H9 (cell line): ENCODE data around the gene PP2D1. TPM values are rescaled to one million over a fixed set of nuclear protein-coding genes. Genes with fewer than 3 reads are reported as not detected.
"Not testable (repeated sequence)": the region's sequence is repeated elsewhere in the genome, so short reads cannot be mapped to it uniquely, and the experiment has no call there.

Source experiments
- DNase-seq: peaks from one replicate; pipeline ENCODE4 v3.0.0-alpha.2; 2017
- H2AFZ ChIP-seq: one replicate; pipeline ENCODE4 v1.6.1; 2013; ENCODE audit warnings: mild to moderate bottlenecking, low read length, control low read depth, moderate library complexity
- H2AK5ac ChIP-seq: 2 replicates; pipeline ENCODE4 v1.6.1; 2013; ENCODE audit warnings: low read length, control low read depth, mixed read lengths; ENCODE audit not compliant: insufficient read length
- H2BK120ac ChIP-seq: one replicate; pipeline ENCODE4 v1.6.1; 2013; ENCODE audit warnings: low read depth, mild to moderate bottlenecking, low read length, control low read depth, inconsistent platforms; ENCODE audit not compliant: poor library complexity, severe bottlenecking
- H2BK12ac ChIP-seq: 2 replicates; pipeline ENCODE4 v1.6.1; 2013; ENCODE audit warnings: low read length, control low read depth, mixed read lengths, low read depth; ENCODE audit not compliant: insufficient read length
- H2BK15ac ChIP-seq: 2 replicates; pipeline ENCODE4 v1.6.1; 2013; ENCODE audit warnings: low read depth, low read length, control low read depth
- H2BK20ac ChIP-seq: one replicate; pipeline ENCODE4 v1.6.1; 2013; ENCODE audit warnings: low read depth, mild to moderate bottlenecking, low read length, control low read depth, inconsistent platforms; ENCODE audit not compliant: poor library complexity, severe bottlenecking
- H2BK5ac ChIP-seq: 2 replicates; pipeline ENCODE4 v1.6.1; 2013; ENCODE audit warnings: low read length, control low read depth, mixed read lengths; ENCODE audit not compliant: insufficient read length
- H3K14ac ChIP-seq: 2 replicates; pipeline ENCODE4 v1.6.1; 2013; ENCODE audit warnings: low read length, control low read depth; ENCODE audit not compliant: insufficient read depth
- H3K18ac ChIP-seq: 2 replicates; pipeline ENCODE4 v1.6.1; 2013; ENCODE audit warnings: low read depth, mild to moderate bottlenecking, mixed read lengths, low read length, control low read depth; ENCODE audit not compliant: insufficient read length
- H3K23ac ChIP-seq: 2 replicates; pipeline ENCODE4 v1.6.1; 2013; ENCODE audit warnings: low read length, control low read depth, mixed read lengths, low read depth; ENCODE audit not compliant: insufficient read length
- H3K23me2 ChIP-seq: 2 replicates; pipeline ENCODE4 v1.6.1; 2013; ENCODE audit warnings: low read depth, mild to moderate bottlenecking, mixed read lengths, low read length, control low read depth; ENCODE audit not compliant: insufficient read length, poor library complexity, severe bottlenecking
- H3K27ac ChIP-seq: 2 replicates; pipeline ENCODE4 v1.5.1; 2013; ENCODE audit warnings: low read length, control low read depth, mixed read lengths, low read depth; ENCODE audit not compliant: insufficient read length
- H3K27me3 ChIP-seq: 2 replicates; pipeline ENCODE4 v1.6.1; 2013; ENCODE audit warnings: low read length, control low read depth, inconsistent platforms; ENCODE audit not compliant: insufficient read depth
- H3K4ac ChIP-seq: 2 replicates; pipeline ENCODE4 v1.6.1; 2013; ENCODE audit warnings: low read depth, mild to moderate bottlenecking, control low read depth, inconsistent platforms, low read length, moderate library complexity
- H3K4me1 ChIP-seq: 2 replicates; pipeline ENCODE4 v1.6.1; 2013; ENCODE audit warnings: low read length, control low read depth, inconsistent platforms; ENCODE audit not compliant: insufficient read depth
- H3K4me2 ChIP-seq: 2 replicates; pipeline ENCODE4 v1.6.1; 2013; ENCODE audit warnings: low read length, control low read depth, mixed read lengths; ENCODE audit not compliant: insufficient read length, insufficient read depth
- H3K56ac ChIP-seq: 2 replicates; pipeline ENCODE4 v1.6.1; 2013; ENCODE audit warnings: low read depth, mild to moderate bottlenecking, mixed read lengths, low read length, control low read depth; ENCODE audit not compliant: insufficient read length
- H3K79me1 ChIP-seq: 2 replicates; pipeline ENCODE4 v1.6.1; 2013; ENCODE audit warnings: low read depth, mild to moderate bottlenecking, moderate library complexity, low read length, control low read depth, inconsistent platforms; ENCODE audit not compliant: insufficient read depth, poor library complexity, severe bottlenecking
- H3K79me2 ChIP-seq: 2 replicates; pipeline ENCODE4 v1.6.1; 2013; ENCODE audit warnings: low read length, control low read depth, inconsistent platforms; ENCODE audit not compliant: insufficient read depth
- H3K9ac ChIP-seq: 2 replicates; pipeline ENCODE4 v1.6.1; 2013; ENCODE audit warnings: low read length, control low read depth, mixed read lengths; ENCODE audit not compliant: insufficient read length; ENCODE audit errors: extremely low read depth
- H3K9me3 ChIP-seq: one replicate; pipeline ENCODE4 v1.6.1; 2013; ENCODE audit warnings: low read depth, low read length, inconsistent platforms; ENCODE audit not compliant: control insufficient read depth
- H3T11ph ChIP-seq: one replicate; pipeline ENCODE4 v1.6.1; 2013; ENCODE audit warnings: mild to moderate bottlenecking, low read length, control low read depth, inconsistent platforms
- H4K20me1 ChIP-seq: one replicate; pipeline ENCODE4 v1.6.1; 2013; ENCODE audit not compliant: control insufficient read depth, insufficient read length, insufficient read depth
- H4K5ac ChIP-seq: 2 replicates; pipeline ENCODE4 v1.6.1; 2013; ENCODE audit warnings: low read depth, mild to moderate bottlenecking, mixed read lengths, low read length, control low read depth; ENCODE audit not compliant: insufficient read length
- H4K8ac ChIP-seq: replicated peaks from 2 replicates; pipeline ENCODE4 v1.6.1; 2013; ENCODE audit warnings: low read length, control low read depth, mixed read lengths, low read depth; ENCODE audit not compliant: insufficient read length
- H4K91ac ChIP-seq: 2 replicates; pipeline ENCODE4 v1.6.1; 2013; ENCODE audit warnings: low read depth, mild to moderate bottlenecking, moderate library complexity, mixed read lengths, low read length, control low read depth; ENCODE audit not compliant: insufficient read length
- H3K27ac Mint-ChIP-seq, 3 experiments: 2 replicates in 2 of 3; 3 replicates in 1 of 3; pipeline ENCODE4 v1.8.0; 2020 to 2021; ENCODE audit warnings: mixed read lengths in 3 of 3, mild to moderate bottlenecking in 1 of 3, moderate library complexity in 1 of 3
- H3K27me3 Mint-ChIP-seq: 2 replicates; pipeline ENCODE4 v1.8.0; 2021; ENCODE audit warnings: low read depth, mild to moderate bottlenecking, moderate library complexity, mixed read lengths
- H3K36me3 Mint-ChIP-seq, 3 experiments: 2 replicates in 2 of 3; 3 replicates in 1 of 3; pipeline ENCODE4 v1.8.0; 2020 to 2021; ENCODE audit warnings: low read depth in 3 of 3, mixed read lengths in 3 of 3; ENCODE audit not compliant: insufficient read depth in 1 of 3
- H3K4me1 Mint-ChIP-seq, 2 experiments: 2 replicates each; pipeline ENCODE4 v1.8.0; 2020; ENCODE audit warnings: mixed read lengths in 2 of 2
- H3K4me3 Mint-ChIP-seq, 2 experiments: 2 replicates in 1 of 2; 3 replicates in 1 of 2; pipeline ENCODE4 v1.8.0; 2020 to 2021; ENCODE audit warnings: mild to moderate bottlenecking in 2 of 2, mixed read lengths in 2 of 2, moderate library complexity in 1 of 2
- H3K9me3 Mint-ChIP-seq, 2 experiments: 2 replicates in 1 of 2; 3 replicates in 1 of 2; pipeline ENCODE4 v1.8.0; 2020; ENCODE audit warnings: mild to moderate bottlenecking in 2 of 2, mixed read lengths in 2 of 2, moderate library complexity in 1 of 2
- WGBS: extraction: QIAGEN DNeasy Blood & Tissue Kit; methylation state at CpG from one replicate; pipeline ENCODE4 v1.1.7; 2013; ENCODE audit warnings: missing lambda C conversion rate, low lambda C conversion rate, mixed read lengths; ENCODE audit not compliant: insufficient read length; ENCODE audit errors: extremely low coverage; 5-methylcytosine and 5-hydroxymethylcytosine counted together
- total RNA-seq: library from RNA; stranded (reverse); gene quantifications from 2 replicates; pipeline ENCODE4 v1.2.1, GENCODE V29; 2021
- TF ChIP-seq, protein P1 (sequence below): fragments of 200-600 bp; sonication (generic); conservative IDR thresholded peaks from 3 replicates; pipeline ENCODE4 v1.8.0; 2021; ENCODE audit warnings: antibody characterized with exemption, mild to moderate bottlenecking

PP2D1 gene
- total RNA-seq, 1 experiment from 2014 or later = not detected

GRCh38 chr3:20022954-20023622 is 11.0 kb upstream of the PP2D1 start:
- Histone ChIP-seq H3K9me3 (no peaks in the 10 kb centered on the region), H3K23me2 (no peaks in the 10 kb centered on the region), H3K23ac (no peak overlapping the region), H2AFZ (no peak overlapping the region), H3K18ac (no peak overlapping the region), H4K5ac (no peak overlapping the region), H2AK5ac (no peak overlapping the region), H3K56ac (no peak overlapping the region), H2BK20ac (no peak overlapping the region), H2BK12ac (no peak overlapping the region), H3K4me1 (no peaks in the 10 kb centered on the region), H3K4me2 (no peak overlapping the region), H2BK5ac (no peak overlapping the region), H3K4ac (no peak overlapping the region), H2BK15ac (no peak overlapping the region), H3K27ac (no peak overlapping the region), H3K79me2 (no peaks in the 10 kb centered on the region), H4K20me1 (no peaks in the 10 kb centered on the region), H2BK120ac (no peak overlapping the region), H3K79me1 (no peaks in the 10 kb centered on the region), H3K27me3 (no peaks in the 10 kb centered on the region), H3T11ph (no peak overlapping the region), H4K8ac (no peak overlapping the region), H3K14ac (no peak overlapping the region), H4K91ac (no peak overlapping the region), H3K9ac (no peak overlapping the region)
- Mint-ChIP-seq H3K27me3 (no peaks in the 10 kb centered on the region), H3K4me3 (no peak overlapping the region), H3K9me3 (no peaks in the 10 kb centered on the region; a peak in 1 of 5 replicates), H3K36me3 (no peaks in the 10 kb centered on the region), H3K27ac (no peak overlapping the region), H3K4me1 (peaks cover 2 to 6% of the 10 kb centered on the region in 2 experiments; a peak in 3 of 4 replicates)
- TF ChIP-seq, protein P1, sequence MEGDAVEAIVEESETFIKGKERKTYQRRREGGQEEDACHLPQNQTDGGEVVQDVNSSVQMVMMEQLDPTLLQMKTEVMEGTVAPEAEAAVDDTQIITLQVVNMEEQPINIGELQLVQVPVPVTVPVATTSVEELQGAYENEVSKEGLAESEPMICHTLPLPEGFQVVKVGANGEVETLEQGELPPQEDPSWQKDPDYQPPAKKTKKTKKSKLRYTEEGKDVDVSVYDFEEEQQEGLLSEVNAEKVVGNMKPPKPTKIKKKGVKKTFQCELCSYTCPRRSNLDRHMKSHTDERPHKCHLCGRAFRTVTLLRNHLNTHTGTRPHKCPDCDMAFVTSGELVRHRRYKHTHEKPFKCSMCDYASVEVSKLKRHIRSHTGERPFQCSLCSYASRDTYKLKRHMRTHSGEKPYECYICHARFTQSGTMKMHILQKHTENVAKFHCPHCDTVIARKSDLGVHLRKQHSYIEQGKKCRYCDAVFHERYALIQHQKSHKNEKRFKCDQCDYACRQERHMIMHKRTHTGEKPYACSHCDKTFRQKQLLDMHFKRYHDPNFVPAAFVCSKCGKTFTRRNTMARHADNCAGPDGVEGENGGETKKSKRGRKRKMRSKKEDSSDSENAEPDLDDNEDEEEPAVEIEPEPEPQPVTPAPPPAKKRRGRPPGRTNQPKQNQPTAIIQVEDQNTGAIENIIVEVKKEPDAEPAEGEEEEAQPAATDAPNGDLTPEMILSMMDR = no peak
- WGBS = no CpG with 5 or more reads among the region's 2 CpGs
- DNase-seq = no peak

DNA sequence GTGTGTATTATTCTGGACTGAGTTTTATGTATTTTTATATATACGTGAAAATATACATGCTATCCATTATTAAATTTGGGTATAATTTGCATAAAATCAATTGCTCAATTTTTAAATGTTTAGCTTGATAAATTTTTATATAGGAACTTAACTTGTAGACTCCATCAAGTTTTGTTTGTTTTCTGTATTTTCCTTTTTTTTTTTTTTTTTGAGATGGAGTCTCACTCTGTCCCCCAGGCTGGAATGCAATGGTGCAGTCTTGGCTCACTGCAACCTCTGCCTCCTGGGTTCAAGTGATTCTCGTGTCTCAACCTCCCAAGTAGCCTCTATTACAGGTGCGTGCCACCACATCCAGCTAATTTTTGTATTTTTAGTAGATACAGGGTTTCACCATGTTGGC is 4.0 kb upstream of the PP2D1 start:
- not testable (repeated sequence) for H3K27ac Mint-ChIP-seq, H2BK120ac ChIP-seq, H3K27ac ChIP-seq, H3K18ac ChIP-seq, H2AK5ac ChIP-seq, H3K79me1 ChIP-seq, H3K9ac ChIP-seq, H2BK12ac ChIP-seq, H3K56ac ChIP-seq, H2BK5ac ChIP-seq, H4K91ac ChIP-seq, H3K36me3 Mint-ChIP-seq, H3K27me3 Mint-ChIP-seq, DNase-seq, H3T11ph ChIP-seq, H3K23ac ChIP-seq, H3K4me3 Mint-ChIP-seq, H2BK20ac ChIP-seq, H3K79me2 ChIP-seq, H3K27me3 ChIP-seq, H3K14ac ChIP-seq, H3K4ac ChIP-seq, H3K4me1 ChIP-seq, H3K9me3 ChIP-seq, H3K23me2 ChIP-seq, H2BK15ac ChIP-seq, H4K20me1 ChIP-seq, H4K8ac ChIP-seq, H4K5ac ChIP-seq, H3K9me3 Mint-ChIP-seq, H2AFZ ChIP-seq, H3K4me1 Mint-ChIP-seq, H3K4me2 ChIP-seq
- no CpG with 5 or more reads among the region's 3 CpGs for WGBS
